Endodermal cell (in vitro differentiated cells): Measurements from ENCODE around the gene ACSM4. TPM values are rescaled to one million over a fixed set of nuclear protein-coding genes. Genes with fewer than 3 reads are reported as not detected.
"Not testable (repeated sequence)": the region's sequence is repeated elsewhere in the genome, so short reads cannot be mapped to it uniquely, and the experiment has no call there.

Source experiments
- DNase-seq: peaks from one replicate; pipeline ENCODE4 v3.0.0-alpha.2; 2017
- H3K27ac ChIP-seq: 2 replicates; pipeline ENCODE4 v1.5.1; 2013; ENCODE audit warnings: mild to moderate bottlenecking, low read depth, low read length, moderate library complexity
- H3K27me3 ChIP-seq: 2 replicates; pipeline ENCODE4 v1.6.1; 2013; ENCODE audit warnings: mild to moderate bottlenecking, low read length, moderate library complexity; ENCODE audit not compliant: insufficient read depth, control insufficient read depth, poor library complexity, severe bottlenecking
- H3K36me3 ChIP-seq: 2 replicates; pipeline ENCODE4 v1.7.0; 2013; ENCODE audit warnings: mild to moderate bottlenecking, low read length, moderate library complexity; ENCODE audit not compliant: control insufficient read depth, insufficient read depth
- H3K4me1 ChIP-seq: one replicate; pipeline ENCODE4 v1.7.0; 2013; ENCODE audit warnings: low read length; ENCODE audit not compliant: control insufficient read depth, insufficient read depth
- H3K4me3 ChIP-seq: 2 replicates; pipeline ENCODE4 v1.5.1; 2013; ENCODE audit warnings: mild to moderate bottlenecking, low read length, moderate library complexity
- H3K9ac ChIP-seq: 2 replicates; pipeline ENCODE4 v1.6.1; 2013; ENCODE audit warnings: mild to moderate bottlenecking, low read length, moderate library complexity; ENCODE audit not compliant: poor library complexity, severe bottlenecking; ENCODE audit errors: extremely low read depth
- H3K9me3 ChIP-seq: 2 replicates; pipeline ENCODE4 v1.6.1; 2013; ENCODE audit warnings: mild to moderate bottlenecking, low read length, moderate library complexity; ENCODE audit not compliant: control insufficient read depth
- H3K27ac Mint-ChIP-seq: 2 replicates; pipeline ENCODE4 v1.8.0; 2020; ENCODE audit warnings: mixed read lengths
- H3K27me3 Mint-ChIP-seq: 2 replicates; pipeline ENCODE4 v1.8.0; 2021; ENCODE audit warnings: mild to moderate bottlenecking, mixed read lengths; ENCODE audit not compliant: insufficient read depth
- H3K36me3 Mint-ChIP-seq: 2 replicates; pipeline ENCODE4 v1.8.0; 2020; ENCODE audit warnings: low read depth, mixed read lengths
- H3K4me1 Mint-ChIP-seq: 2 replicates; pipeline ENCODE4 v1.8.0; 2020; ENCODE audit warnings: mixed read lengths
- H3K4me3 Mint-ChIP-seq: 2 replicates; pipeline ENCODE4 v1.8.0; 2020; ENCODE audit warnings: mild to moderate bottlenecking, moderate library complexity, mixed read lengths
- H3K9me3 Mint-ChIP-seq: 2 replicates; pipeline ENCODE4 v1.8.0; 2020; ENCODE audit warnings: mild to moderate bottlenecking, mixed read lengths
- CTCF ChIP-seq: fragments of 200-600 bp; sonication (generic); conservative IDR thresholded peaks from 2 replicates; pipeline ENCODE4 v1.5.0; 2021; ENCODE audit warnings: antibody characterized with exemption, mild to moderate bottlenecking
- WGBS, 2 experiments: methylation state at CpG; one replicate each; pipeline versions ENCODE4 v1.1.5 to v1.1.7; 2013; ENCODE audit warnings: missing lambda C conversion rate in 2 of 2, mixed read lengths in 1 of 2; ENCODE audit not compliant: insufficient coverage in 1 of 2, insufficient read length in 1 of 2; 5-methylcytosine and 5-hydroxymethylcytosine counted together
- total RNA-seq, 2 donors: library from RNA; stranded (reverse); fragmentation: NEBNext Ultra II Directional in 1 of 2; extraction: Animal tissue kit (Norgen Biotek cat#: 25700) in 1 of 2; gene quantifications; 2 replicates in 1 of 2; 3 replicates in 1 of 2; pipeline ENCODE4 v1.2.1, GENCODE V29; 2021

The ACSM4 gene
- total RNA-seq, 2 donors from 2014 or later, result 11.4 to 14.6 TPM

- WGBS, 2 experiments, result 92 to 96% methylated on average over 3 to 5 of the region's 5 CpGs
- no peak for DNase-seq
- Histone ChIP-seq H3K9me3 (peaks cover 11% of the 10 kb centered on the region), H3K4me1 (no peaks in the 10 kb centered on the region), H3K9ac (no peak overlapping the region), H3K27ac (no peak overlapping the region), H3K36me3 (no peaks in the 10 kb centered on the region), H3K27me3 (no peaks in the 10 kb centered on the region), H3K4me3 (no peak overlapping the region)
- no peaks in the 10 kb centered on the region for H3K4me1 Mint-ChIP-seq
- H3K27ac Mint-ChIP-seq, result no peak overlapping the region
- H3K4me3 Mint-ChIP-seq, result no peak overlapping the region
- peaks cover 17% of the 10 kb centered on the region for H3K9me3 Mint-ChIP-seq
- TF ChIP-seq CTCF, result no peak
- H3K36me3 Mint-ChIP-seq, result peaks cover 18% of the 10 kb centered on the region
- H3K27me3 Mint-ChIP-seq, result no peaks in the 10 kb centered on the region
Observed at GRCh38 chr12:7322599-7322998, 18.7 kb downstream of the ACSM4 start.

GRCh38 chr12:7324176-7324575, 20.3 kb downstream of the ACSM4 start:
- Histone ChIP-seq H3K4me1 (no peaks in the 10 kb centered on the region), H3K27ac (no peak overlapping the region), H3K9ac (no peak overlapping the region), H3K27me3 (no peaks in the 10 kb centered on the region), H3K36me3 (no peaks in the 10 kb centered on the region), H3K9me3 (no peaks in the 10 kb centered on the region), H3K4me3 (no peak overlapping the region)
- no peak for DNase-seq
- no peak overlapping the region for H3K4me3 Mint-ChIP-seq
- H3K4me1 Mint-ChIP-seq, result no peaks in the 10 kb centered on the region
- WGBS, 2 experiments, result 79 to 90% methylated on average over 3 to 5 of the region's 5 CpGs
- TF ChIP-seq CTCF, result no peak
- peaks cover 8% of the 10 kb centered on the region for H3K36me3 Mint-ChIP-seq
- H3K27ac Mint-ChIP-seq, result no peak overlapping the region
- peaks cover 8% of the 10 kb centered on the region for H3K9me3 Mint-ChIP-seq
- no peaks in the 10 kb centered on the region for H3K27me3 Mint-ChIP-seq

DNA sequence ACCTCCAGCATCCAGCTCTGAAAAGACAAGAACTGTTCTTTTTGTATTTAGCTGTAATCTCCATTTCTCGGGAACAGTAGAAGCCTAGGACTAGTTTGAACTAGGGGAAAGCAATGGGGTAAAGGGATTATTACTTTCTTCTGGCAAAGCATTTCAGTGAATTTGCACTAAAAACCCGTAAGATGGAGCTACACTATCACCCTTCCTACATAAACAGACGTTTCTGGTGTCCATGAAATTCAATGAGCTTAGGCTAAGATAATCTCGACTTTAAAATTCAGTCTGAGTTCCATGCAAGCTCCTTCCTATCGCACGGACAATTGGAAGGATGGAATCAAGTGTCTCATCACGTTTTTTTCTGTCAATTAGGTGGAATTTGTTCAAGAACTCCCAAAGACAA, 24.0 kb downstream of the ACSM4 start:
- Mint-ChIP-seq H3K4me1 (no peaks in the 10 kb centered on the region), H3K27ac (no peak overlapping the region)
- TF ChIP-seq CTCF, result no peak

GRCh38 chr12:7337790-7338189, 33.9 kb downstream of the ACSM4 start:
- H3K27me3 Mint-ChIP-seq, H3K27me3 ChIP-seq, DNase-seq, H3K4me3 Mint-ChIP-seq, H3K36me3 Mint-ChIP-seq, H3K36me3 ChIP-seq, H3K4me3 ChIP-seq, H3K4me1 Mint-ChIP-seq, H3K27ac Mint-ChIP-seq, H3K9ac ChIP-seq, H3K4me1 ChIP-seq, H3K27ac ChIP-seq: not testable (repeated sequence)
- 90 to 100% methylated on average over 3 to 5 of the region's 5 CpGs for WGBS, 2 experiments
- H3K9me3 Mint-ChIP-seq, result peaks cover 61% of the 10 kb centered on the region
- H3K9me3 ChIP-seq, result peaks cover 24% of the 10 kb centered on the region

More for the DNA sequence above, 24.0 kb downstream of the ACSM4 start:
- H3K4me3 Mint-ChIP-seq, result no peak overlapping the region
- Histone ChIP-seq H3K9ac (no peak overlapping the region), H3K4me1 (no peaks in the 10 kb centered on the region), H3K4me3 (no peak overlapping the region), H3K27me3 (no peaks in the 10 kb centered on the region), H3K27ac (no peak overlapping the region), H3K9me3 (peaks cover 19% of the 10 kb centered on the region), H3K36me3 (no peaks in the 10 kb centered on the region)
- H3K9me3 Mint-ChIP-seq, result peaks cover 41% of the 10 kb centered on the region
- H3K36me3 Mint-ChIP-seq, result peaks cover 19% of the 10 kb centered on the region
- H3K27me3 Mint-ChIP-seq, result peaks cover 3% of the 10 kb centered on the region
- WGBS, 2 experiments, result 90 to 92% methylated on average over 7 of the region's 7 CpGs
- no peak for DNase-seq
